GM18909 (cell line): Measurements from ENCODE around the gene CISD3.
"Not testable (repeated sequence)": the region's sequence is repeated elsewhere in the genome, so short reads cannot be mapped to it uniquely, and the experiment has no call there.

Source experiments
- ATAC-seq: cut with Tn5 transposase; IDR thresholded peaks from one replicate; pipeline ENCODE4 v1.9.1; 2021; ENCODE audit warnings: mild to moderate bottlenecking; ENCODE audit not compliant: unreplicated experiment, poor library complexity

The CISD3 gene

GRCh38 chr17:38724337-38724988, 5.7 kb upstream of the CISD3 start:
- ATAC-seq, result no peak

- ATAC-seq, result no peak
These were observed 5.1 kb upstream of the CISD3 start for GRCh38 chr17:38725066-38725465.

GRCh38 chr17:38726145-38726544, 4.0 kb upstream of the CISD3 start:
- not testable (repeated sequence) for ATAC-seq

- no peak for ATAC-seq
These were observed 2.4 kb upstream of the CISD3 start for GRCh38 chr17:38727736-38728135.

GRCh38 chr17:38728290-38728831, 1.8 kb upstream of the CISD3 start:
- ATAC-seq, result no peak

- no peak for ATAC-seq
These were observed 714 bp upstream of the CISD3 start for GRCh38 chr17:38729368-38729885.

GRCh38 chr17:38730526-38731379, 612 bp downstream of the CISD3 start:
- no peak for ATAC-seq

GRCh38 chr17:38731526-38732294, 1.6 kb downstream of the CISD3 start:
- ATAC-seq, result no peak

- no peak for ATAC-seq
These were observed 2.5 kb downstream of the CISD3 start for GRCh38 chr17:38732376-38733281.

GRCh38 chr17:38733282-38733981, 3.3 kb downstream of the CISD3 start:
- no peak for ATAC-seq

- no peak for ATAC-seq
These were observed 4.1 kb downstream of the CISD3 start for GRCh38 chr17:38733982-38734973.

- ATAC-seq, result no peak
These were observed 5.2 kb downstream of the CISD3 start for GRCh38 chr17:38735161-38735997.

GRCh38 chr17:38738007-38738662, 8.0 kb downstream of the CISD3 start:
- ATAC-seq, result no peak

GRCh38 chr17:38738686-38739085, 8.5 kb downstream of the CISD3 start:
- ATAC-seq, result no peak

- ATAC-seq, result no peak
These were observed 9.2 kb downstream of the CISD3 start for GRCh38 chr17:38739305-38739704.

- no peak for ATAC-seq
These were observed 9.9 kb downstream of the CISD3 start for GRCh38 chr17:38740044-38740443.
